Measurements from ENCODE around the gene ATF7. TPM values are rescaled to one million over a fixed set of nuclear protein-coding genes. Genes with fewer than 3 reads are reported as not detected.
A peak's percentile ranks its signal among the peaks of the same experiment; 100 is the strongest.

ATF7 gene
- total and polyA plus RNA-seq, 10 donors: 6.5 to 52.8 (median 35.4) TPM

- peaks cover 8 to 100% (median 99%) of the 10 kb centered on the region in 6 donors for H3K36me3 ChIP-seq
- H3K4me1 ChIP-seq: peaks cover 0 to 82% (median 46%) of the 10 kb centered on the region in 6 donors
- intact Hi-C loops (cut with DNase I; ENCODE audit: low total_unique reads): no loop called here
- DNase-seq: no peak
- H3K27ac ChIP-seq: peak overlapping the region in 2 of 8 donors; percentile 9 to 22
- H3K27me3 ChIP-seq (replicated peaks in 1 of 7): no peaks in the 10 kb centered on the region
- no peaks in the 10 kb centered on the region for H3K9me3 ChIP-seq
- TF ChIP-seq POLR2A (IDR thresholded peaks at IDR 0.05) (no peak), CTCF (IDR thresholded peaks at IDR 0.05 in 8 of 11, conservative IDR thresholded peaks at IDR 0.05 in 3 of 11) (no peak), POLR2AphosphoS5 (IDR thresholded peaks at IDR 0.05) (no peak)
- 68 to 76% (median 70%) methylated on average over 1 of the region's 1 CpG for WGBS, 5 donors
- H3K4me3 ChIP-seq: no peak overlapping the region
These were observed 147.3 kb downstream of the ATF7 start for GRCh38 chr12:53478865-53479264.

- TF ChIP-seq POLR2AphosphoS5 (IDR thresholded peaks at IDR 0.05) (peak in 1 of 3 donors; percentile 19), CTCF (IDR thresholded peaks at IDR 0.05 in 8 of 11, conservative IDR thresholded peaks at IDR 0.05 in 3 of 11) (peak in 2 of 11 experiments; percentile 12 to 32), POLR2A (IDR thresholded peaks at IDR 0.05) (no peak)
- Histone ChIP-seq H3K36me3 (peaks cover 8 to 100% (median 100%) of the 10 kb centered on the region in 6 donors), H3K4me3 (no peak overlapping the region), H3K4me1 (peaks cover 0 to 95% (median 64%) of the 10 kb centered on the region in 6 donors), H3K27me3 (replicated peaks in 1 of 7) (no peaks in the 10 kb centered on the region), H3K9me3 (no peaks in the 10 kb centered on the region), H3K27ac (peak overlapping the region in 1 of 8 donors; percentile 6)
- no peak for DNase-seq
- intact Hi-C loops (cut with DNase I; ENCODE audit: low total_unique reads): no loop called here
- 60 to 79% (median 70%) methylated on average over 2 of the region's 2 CpGs for WGBS, 5 donors
These were observed 149.4 kb downstream of the ATF7 start for GRCh38 chr12:53476769-53477209.

- peak overlapping the region in 4 of 8 donors; percentile 4 to 40 (median 11) for H3K27ac ChIP-seq
- 70 to 80% (median 76%) methylated on average over 13 of the region's 13 CpGs for WGBS, 5 donors
- no peak overlapping the region for H3K4me3 ChIP-seq
- H3K36me3 ChIP-seq: peaks cover 8 to 100% (median 100%) of the 10 kb centered on the region in 6 donors
- intact Hi-C loops (cut with DNase I; ENCODE audit: low total_unique reads): no loop called here
- peaks cover 0 to 84% (median 47%) of the 10 kb centered on the region in 6 donors for H3K4me1 ChIP-seq
- no peaks in the 10 kb centered on the region for H3K9me3 ChIP-seq
- TF ChIP-seq CTCF (IDR thresholded peaks at IDR 0.05 in 8 of 11, conservative IDR thresholded peaks at IDR 0.05 in 3 of 11) (no peak), POLR2AphosphoS5 (IDR thresholded peaks at IDR 0.05) (peak; percentile 27 to 63 (median 46))
- no peak for DNase-seq
- H3K27me3 ChIP-seq (replicated peaks in 1 of 7): no peaks in the 10 kb centered on the region
These were observed 151.4 kb downstream of the ATF7 start for GRCh38 chr12:53474819-53475218.

- TF ChIP-seq POLR2AphosphoS5 (IDR thresholded peaks at IDR 0.05) (no peak), CTCF (IDR thresholded peaks at IDR 0.05 in 8 of 11, conservative IDR thresholded peaks at IDR 0.05 in 3 of 11) (no peak)
- 66 to 83% (median 77%) methylated on average over 2 of the region's 2 CpGs for WGBS, 5 donors
- Histone ChIP-seq H3K27me3 (replicated peaks in 1 of 7) (no peaks in the 10 kb centered on the region), H3K9me3 (no peaks in the 10 kb centered on the region), H3K36me3 (peaks cover 8 to 100% (median 100%) of the 10 kb centered on the region in 6 donors), H3K27ac (peak overlapping the region in 2 of 8 donors; percentile 6 to 10), H3K4me1 (peaks cover 0 to 78% (median 45%) of the 10 kb centered on the region in 6 donors), H3K4me3 (no peak overlapping the region)
- DNase-seq: no peak
- intact Hi-C loops (cut with DNase I; ENCODE audit: low total_unique reads): no loop called here
These were observed 152.1 kb downstream of the ATF7 start for GRCh38 chr12:53474077-53474476.

All from spleen (tissue), 11 donors.